ENCODE measurements around the gene C14orf132.

- TF ChIP-seq POLR2A (IDR thresholded peaks at IDR 0.05; ENCODE audit: low read depth, low read length) (no peak), POLR2AphosphoS5 (IDR thresholded peaks at IDR 0.05; ENCODE audit: low read depth, low read length) (no peak), SPI1 (IDR thresholded peaks at IDR 0.05; ENCODE audit: low read depth, low read length) (no peak), POU2F2 (IDR thresholded peaks at IDR 0.05; ENCODE audit: low read depth, low read length) (no peak)
These were observed 39.9 kb downstream of the C14orf132 start for GRCh38 chr14:96079066-96079465.
